Natural killer cell (primary cell): Measurements from ENCODE around the gene MRPL36. TPM values are rescaled to one million over a fixed set of nuclear protein-coding genes. Genes with fewer than 3 reads are reported as not detected.

ENCODE experiments used
- ATAC-seq, 3 donors: fragments of 150-1000 bp in 2 of 3; fragments of 200-7000 bp in 1 of 3; cut with Tn5 transposase; 1 replicate in 1 of 3; 2 replicates in 2 of 3; pipeline ENCODE4 v1.10.0; 2021; ENCODE audit warnings: mild to moderate bottlenecking in 2 of 3, moderate library complexity in 2 of 3
- DNase-seq, 2 donors: peaks; one replicate each; pipeline versions ENCODE4 v3.0.0 to v3.0.0-alpha.2; 2013 to 2021; ENCODE audit warnings: mixed read lengths in 1 of 2
- H3K27ac ChIP-seq: one replicate; pipeline ENCODE4 v1.5.1; 2013; ENCODE audit warnings: mild to moderate bottlenecking, low read length
- H3K27me3 ChIP-seq: one replicate; pipeline ENCODE4 v1.6.1; 2013; ENCODE audit warnings: low read length; ENCODE audit not compliant: control insufficient read depth, insufficient read depth
- H3K36me3 ChIP-seq: one replicate; pipeline ENCODE4 v1.6.1; 2013; ENCODE audit warnings: low read length; ENCODE audit not compliant: control insufficient read depth, insufficient read depth
- H3K4me1 ChIP-seq: one replicate; pipeline ENCODE4 v1.6.1; 2013; ENCODE audit warnings: low read length; ENCODE audit not compliant: control insufficient read depth, insufficient read depth
- H3K4me3 ChIP-seq: one replicate; pipeline ENCODE4 v1.5.1; 2013; ENCODE audit warnings: low read length
- H3K9me3 ChIP-seq: one replicate; pipeline ENCODE4 v1.6.1; 2013; ENCODE audit warnings: low read length; ENCODE audit not compliant: control insufficient read depth, insufficient read depth
- H3K27ac Mint-ChIP-seq, 2 donors: one replicate each; pipeline ENCODE4 v1.8.0; 2022; ENCODE audit warnings: mild to moderate bottlenecking in 2 of 2, mixed read lengths in 2 of 2, moderate library complexity in 1 of 2
- H3K27me3 Mint-ChIP-seq, 2 donors: one replicate each; pipeline ENCODE4 v1.8.0; 2022; ENCODE audit warnings: low read depth in 2 of 2, mixed read lengths in 2 of 2
- H3K36me3 Mint-ChIP-seq: one replicate; pipeline ENCODE4 v1.8.0; 2022; ENCODE audit warnings: mixed read lengths
- H3K4me1 Mint-ChIP-seq, 2 donors: one replicate each; pipeline ENCODE4 v1.8.0; 2022; ENCODE audit warnings: mixed read lengths in 2 of 2
- H3K4me3 Mint-ChIP-seq: one replicate; pipeline ENCODE4 v1.8.0; 2022; ENCODE audit warnings: mild to moderate bottlenecking, moderate library complexity, mixed read lengths
- H3K9me3 Mint-ChIP-seq, 2 donors: one replicate each; pipeline ENCODE4 v1.8.0; 2022; ENCODE audit warnings: mixed read lengths in 2 of 2
- CTCF ChIP-seq: fragments of 200-600 bp; IDR thresholded peaks from one replicate; pipeline ENCODE4 v1.8.0; 2022; ENCODE audit warnings: antibody characterized with exemption
- WGBS: methylation state at CpG from one replicate; pipeline ENCODE4 v1.1.7; 2013; ENCODE audit warnings: missing lambda C conversion rate; ENCODE audit not compliant: insufficient coverage; 5-methylcytosine and 5-hydroxymethylcytosine counted together
- intact Hi-C: fragments of 100-400 bp; cut with micrococcal nuclease; formaldehyde crosslinking; loops from one replicate; pipeline ENCODE4 v1.14.2; 2022
- total RNA-seq, 4 donors: library from RNA; stranded (reverse); fragments of 120-200 nt in 1 of 4; gene quantifications; one replicate each; pipeline versions ENCODE4 v1.2.3 to v1.2.4, GENCODE V29; 2013 to 2022

Gene MRPL36
- total RNA-seq, 3 donors from 2014 or later (not counting 1 experiment from before 2014, with no cell fraction given), result 14.1 to 21.2 (median 17.1) TPM

- intact Hi-C loops, result no loop called here
- TF ChIP-seq CTCF, result no peak
- H3K27me3 ChIP-seq, result no peaks in the 10 kb centered on the region
Measured at GRCh38 chr5:1761453-1761755, 38.2 kb downstream of the MRPL36 start.

GRCh38 chr5:1760656-1761452 lies 38.8 kb downstream of the MRPL36 start:
- Mint-ChIP-seq H3K4me3 (no peak overlapping the region), H3K27me3 (peaks cover 0 to 17% of the 10 kb centered on the region in 2 donors), H3K9me3 (no peaks in the 10 kb centered on the region), H3K27ac (no peak overlapping the region), H3K4me1 (no peaks in the 10 kb centered on the region), H3K36me3 (no peaks in the 10 kb centered on the region)
- Histone ChIP-seq H3K4me1 (no peaks in the 10 kb centered on the region), H3K36me3 (no peaks in the 10 kb centered on the region), H3K27me3 (no peaks in the 10 kb centered on the region), H3K9me3 (no peaks in the 10 kb centered on the region), H3K4me3 (no peak overlapping the region), H3K27ac (no peak overlapping the region)
- ATAC-seq (no peak), DNase-seq (no peak)
- WGBS, result 78% methylated on average over 28 of the region's 28 CpGs
- TF ChIP-seq CTCF, result no peak
- intact Hi-C loops, result no loop called here

More at GRCh38 chr5:1761453-1761755, 38.2 kb downstream of the MRPL36 start:
- H3K4me3 Mint-ChIP-seq, result no peak overlapping the region
- WGBS, result 85% methylated on average over 11 of the region's 11 CpGs
- H3K27ac ChIP-seq, result no peak overlapping the region
- no peak overlapping the region for H3K27ac Mint-ChIP-seq
- no peaks in the 10 kb centered on the region for H3K36me3 ChIP-seq
- H3K9me3 Mint-ChIP-seq, result no peaks in the 10 kb centered on the region
- DNase-seq (no peak), ATAC-seq (no peak)
- H3K36me3 Mint-ChIP-seq, result no peaks in the 10 kb centered on the region
- H3K4me1 ChIP-seq, result no peaks in the 10 kb centered on the region
- no peaks in the 10 kb centered on the region for H3K9me3 ChIP-seq
- H3K27me3 Mint-ChIP-seq, result peaks cover 0 to 17% of the 10 kb centered on the region in 2 donors
- no peak overlapping the region for H3K4me3 ChIP-seq
- H3K4me1 Mint-ChIP-seq, result no peaks in the 10 kb centered on the region

- Mint-ChIP-seq H3K4me1 (no peaks in the 10 kb centered on the region), H3K4me3 (no peak overlapping the region), H3K36me3 (no peaks in the 10 kb centered on the region), H3K27me3 (peaks cover 0 to 20% of the 10 kb centered on the region in 2 donors), H3K27ac (no peak overlapping the region), H3K9me3 (no peaks in the 10 kb centered on the region)
- Histone ChIP-seq H3K27me3 (no peaks in the 10 kb centered on the region), H3K9me3 (no peaks in the 10 kb centered on the region), H3K4me1 (no peaks in the 10 kb centered on the region), H3K27ac (no peak overlapping the region), H3K4me3 (no peak overlapping the region), H3K36me3 (no peaks in the 10 kb centered on the region)
- 97% methylated on average over 3 of the region's 4 CpGs for WGBS
- DNase-seq (no peak), ATAC-seq (no peak)
- intact Hi-C loops, result no loop called here
- no peak for TF ChIP-seq CTCF
Measured at GRCh38 chr5:1760231-1760630, 39.4 kb downstream of the MRPL36 start.
